SK-N-DZ (cell line): ENCODE results near the gene RITA1.
"Not testable (repeated sequence)": the region's sequence is repeated elsewhere in the genome, so short reads cannot be mapped to it uniquely, and the experiment has no call there.

Experiments
- DNase-seq: peaks from one replicate; pipeline ENCODE4 v3.0.0-alpha.2; 2015; ENCODE audit warnings: low spot score

RITA1 gene

GRCh38 chr12:113202300-113203075, 17.0 kb downstream of the RITA1 start:
- no peak for DNase-seq

DNA sequence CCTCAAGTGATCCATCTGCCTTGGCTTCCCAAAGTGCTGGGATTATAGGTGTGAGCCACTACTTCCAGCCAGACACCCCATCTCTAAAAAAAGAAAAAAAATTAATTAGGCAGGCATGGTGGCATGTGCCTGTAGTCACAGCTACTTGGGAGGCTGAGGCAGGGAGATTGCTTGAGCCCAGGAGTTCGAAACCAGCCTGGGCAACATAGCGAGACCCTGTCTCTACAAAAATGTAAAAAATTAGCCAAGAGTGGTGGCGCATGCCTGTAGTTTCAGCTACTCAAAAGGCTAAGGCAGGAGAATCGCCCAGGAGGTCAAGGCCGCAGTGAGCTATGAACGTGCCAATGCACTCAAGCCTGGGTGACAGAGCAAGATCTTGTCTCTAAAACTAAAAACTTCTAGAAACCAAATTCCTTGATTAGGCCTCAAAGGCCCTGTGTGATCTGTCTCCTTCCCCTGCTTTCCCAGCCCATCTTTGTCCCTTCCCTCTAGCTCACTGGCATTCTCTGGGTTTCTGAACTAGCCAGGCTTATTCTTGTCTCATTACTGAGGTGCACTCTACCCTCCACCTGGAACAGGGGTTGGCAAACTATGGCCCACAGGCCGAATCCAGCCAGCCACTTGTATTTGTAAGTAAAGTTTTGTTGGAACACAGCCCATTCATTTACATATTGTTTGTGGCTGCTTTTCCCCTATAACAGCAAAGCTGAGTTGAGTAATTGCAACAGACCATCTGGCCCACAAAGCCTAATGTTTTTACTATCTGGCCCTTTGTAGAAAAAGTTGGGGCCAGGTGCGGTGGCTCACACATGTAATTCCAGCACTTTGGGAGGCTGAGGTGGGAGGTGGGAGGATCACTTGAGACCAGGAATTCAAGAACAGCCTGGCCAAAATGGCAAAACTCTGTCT, 18.6 kb downstream of the RITA1 start:
- DNase-seq = no peak

- DNase-seq = no peak
These were observed 19.3 kb downstream of the RITA1 start for GRCh38 chr12:113204804-113205203.

DNA sequence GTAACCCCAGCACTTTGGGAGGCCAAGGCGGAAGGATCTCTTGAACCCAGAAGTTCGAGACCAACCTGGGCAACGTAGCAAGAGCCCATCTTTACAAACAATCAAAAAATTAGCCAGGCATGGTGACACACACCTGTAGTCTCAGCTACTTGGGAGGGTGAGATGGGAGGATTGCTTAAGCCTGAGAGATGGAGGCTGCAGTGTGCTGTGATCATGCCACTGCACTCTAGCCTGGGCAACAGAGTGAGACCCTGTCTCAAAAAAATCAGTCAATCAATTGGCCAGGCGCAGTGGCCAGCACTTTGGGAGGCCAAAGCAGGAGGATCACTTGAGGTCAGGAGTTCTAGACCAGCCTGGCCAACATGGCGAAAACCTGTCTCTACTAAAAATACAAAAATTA, 21.3 kb downstream of the RITA1 start:
- DNase-seq = not testable (repeated sequence)

DNA sequence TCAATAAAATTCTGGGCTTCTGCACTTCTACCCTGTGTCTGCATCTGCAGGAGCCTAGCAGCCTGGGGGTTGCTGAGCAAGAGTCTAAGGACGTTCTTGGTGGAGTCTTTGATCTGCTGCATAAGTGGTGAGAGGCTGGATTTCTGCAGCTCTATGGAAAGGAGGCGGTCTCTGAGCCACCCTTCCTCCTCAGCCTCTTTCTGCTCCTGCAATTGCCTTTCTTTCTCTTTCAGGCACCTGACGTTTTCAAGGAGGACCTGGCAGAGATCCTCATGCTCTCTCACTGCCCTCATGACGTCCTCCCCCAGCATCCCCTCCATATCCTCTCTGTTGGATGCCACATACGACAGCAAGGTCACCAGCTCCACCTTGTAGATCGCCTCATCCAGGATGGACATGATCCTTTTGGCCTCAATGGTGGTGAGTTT, 22.1 kb downstream of the RITA1 start:
- no peak for DNase-seq

GRCh38 chr12:113208041-113208934, 22.8 kb downstream of the RITA1 start:
- DNase-seq = no peak

- DNase-seq = no peak
These were observed 25.6 kb downstream of the RITA1 start for GRCh38 chr12:113211160-113211559.

- DNase-seq = no peak
These were observed 29.4 kb downstream of the RITA1 start for GRCh38 chr12:113214895-113215400.

DNA sequence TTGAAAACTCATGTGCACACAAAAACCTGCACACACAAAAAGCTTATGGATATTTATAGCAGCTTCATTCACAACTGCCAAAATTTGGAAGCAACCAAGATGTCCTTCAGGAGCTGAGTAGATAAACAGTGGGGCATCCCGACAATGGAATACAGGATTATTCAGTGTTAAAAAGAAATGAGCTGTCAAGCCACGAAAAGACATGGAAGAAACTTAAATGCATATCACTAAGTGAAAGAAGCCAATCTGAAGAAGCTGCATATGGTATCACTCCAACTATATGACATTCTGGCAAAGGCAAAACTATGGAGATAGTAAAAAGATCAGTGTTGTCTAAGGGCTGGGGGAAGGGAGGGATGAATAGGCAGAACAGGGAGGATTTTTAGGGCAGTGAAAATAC, 30.5 kb downstream of the RITA1 start:
- no peak for DNase-seq

- DNase-seq = no peak
These were observed 35.2 kb downstream of the RITA1 start for GRCh38 chr12:113220593-113221180.

DNA sequence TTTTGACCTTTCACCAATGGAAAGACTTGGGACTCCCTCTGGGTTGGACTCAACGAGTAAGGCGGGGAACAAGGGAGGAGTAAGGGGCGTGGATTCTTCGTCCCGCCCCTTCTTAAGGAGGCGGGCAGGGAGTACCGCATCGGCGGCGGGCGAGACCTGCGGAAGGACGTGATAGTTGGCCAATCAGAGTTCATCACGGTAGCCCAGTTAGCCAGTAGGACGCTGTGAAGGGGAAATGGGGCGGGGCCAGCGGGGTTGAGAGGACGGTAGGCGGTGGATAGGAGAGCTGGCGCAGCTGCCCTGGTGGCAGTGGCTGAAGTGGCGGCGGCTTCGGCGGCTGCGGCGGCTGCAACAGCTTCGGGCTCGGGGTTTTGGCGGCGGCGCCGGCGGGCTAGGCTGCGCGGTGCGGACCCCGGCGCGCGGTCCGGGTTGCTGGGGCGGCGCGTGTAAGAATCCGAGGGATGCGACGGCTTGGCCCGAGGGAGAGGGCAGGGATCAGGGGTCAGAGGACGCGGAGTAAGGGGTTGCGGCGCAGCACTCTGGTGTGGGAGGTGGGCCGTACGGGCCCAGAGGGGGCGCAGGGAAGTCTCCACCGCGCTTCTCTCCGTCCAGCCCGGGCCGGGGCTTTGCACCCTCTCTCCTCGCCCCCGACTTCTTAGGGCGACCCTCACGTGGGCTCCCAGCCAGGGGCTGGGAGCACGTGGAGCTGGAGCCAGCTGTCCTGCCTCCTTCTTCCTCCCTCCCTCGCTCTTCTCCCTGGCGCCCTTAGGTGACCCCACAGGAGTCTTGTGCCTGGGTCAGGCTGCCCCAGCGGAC, 35.9 kb downstream of the RITA1 start, which contains the start of gene TPCN1:
Gene TPCN1, plus strand, starts transcription at position 284 of the 816 bp plus-strand sequence. CDS start 5,389 bp downstream, outside the sequence.
- DNase-seq = peak; percentile 100

DNA sequence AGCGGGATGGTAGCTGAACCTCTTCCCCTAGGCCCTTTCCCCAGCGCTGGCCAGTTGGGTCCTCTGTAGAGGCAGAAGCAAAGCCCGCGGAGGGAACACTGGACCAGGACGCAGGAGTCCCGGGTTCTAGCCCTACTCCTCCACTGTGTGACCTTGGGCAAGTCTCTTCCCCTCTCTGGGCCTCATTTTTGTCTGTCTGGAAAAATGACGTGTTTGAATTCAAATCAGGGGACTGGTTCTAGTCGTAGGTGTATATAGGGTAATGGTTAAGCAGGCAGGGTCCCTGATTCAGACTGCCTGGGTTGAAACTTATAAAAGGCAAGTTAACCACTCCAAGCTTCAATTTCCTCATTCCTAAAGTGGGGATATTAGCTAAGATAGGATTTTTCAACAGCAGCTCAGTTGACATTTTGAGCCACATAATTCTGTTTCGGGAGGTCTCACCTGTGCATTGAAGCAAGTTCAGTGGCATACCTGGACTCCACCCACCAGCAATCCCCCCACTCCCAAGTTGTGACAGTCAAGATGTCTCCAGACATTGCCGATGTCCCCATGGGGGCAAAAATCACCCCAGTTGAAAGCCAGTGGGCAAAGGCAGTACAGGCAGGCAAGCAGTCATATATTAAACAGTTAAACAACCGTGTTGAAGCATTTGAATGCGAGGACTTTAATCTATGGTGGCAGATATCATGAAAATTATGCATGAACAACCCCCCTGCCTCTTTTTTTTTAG, 36.6 kb downstream of the RITA1 start:
- no peak for DNase-seq

DNA sequence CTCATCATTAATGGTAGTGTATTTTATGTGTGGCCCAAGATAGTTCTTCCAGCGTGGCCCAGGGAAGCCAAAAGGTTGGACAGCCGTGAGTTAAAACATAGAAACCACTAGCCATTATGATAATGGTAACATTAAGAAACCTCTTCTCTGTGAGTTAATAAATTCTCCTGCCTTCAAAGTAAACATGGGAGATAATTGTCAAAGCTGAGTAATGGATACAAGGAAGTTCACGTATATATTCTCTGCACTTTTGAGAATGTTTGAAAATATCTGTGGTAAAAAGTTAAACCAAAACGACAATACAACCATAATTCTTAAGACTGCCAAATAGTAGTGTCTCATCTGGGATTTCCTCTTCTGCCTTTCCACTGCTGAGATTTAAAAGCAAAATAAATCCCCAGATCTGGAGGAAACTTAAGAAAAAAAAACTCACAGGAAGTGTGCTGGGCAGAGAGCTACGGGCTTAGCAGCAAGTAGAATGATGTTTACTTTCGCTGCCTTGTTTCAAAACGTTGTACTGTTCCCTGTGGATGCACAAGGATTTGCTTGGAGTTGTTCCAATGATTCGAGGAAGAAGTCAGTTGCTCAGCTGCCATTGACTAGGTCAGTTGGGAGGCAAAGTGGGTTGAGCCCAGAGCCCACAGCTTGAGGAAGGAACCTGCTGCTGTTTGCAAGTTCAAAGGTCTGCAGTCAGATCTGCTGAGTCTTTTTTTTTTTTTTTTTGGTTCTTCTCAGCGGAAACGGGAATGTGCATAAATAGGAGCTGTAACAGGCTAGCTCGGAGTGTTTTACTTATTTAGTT, 37.4 kb downstream of the RITA1 start:
- DNase-seq = no peak

DNA sequence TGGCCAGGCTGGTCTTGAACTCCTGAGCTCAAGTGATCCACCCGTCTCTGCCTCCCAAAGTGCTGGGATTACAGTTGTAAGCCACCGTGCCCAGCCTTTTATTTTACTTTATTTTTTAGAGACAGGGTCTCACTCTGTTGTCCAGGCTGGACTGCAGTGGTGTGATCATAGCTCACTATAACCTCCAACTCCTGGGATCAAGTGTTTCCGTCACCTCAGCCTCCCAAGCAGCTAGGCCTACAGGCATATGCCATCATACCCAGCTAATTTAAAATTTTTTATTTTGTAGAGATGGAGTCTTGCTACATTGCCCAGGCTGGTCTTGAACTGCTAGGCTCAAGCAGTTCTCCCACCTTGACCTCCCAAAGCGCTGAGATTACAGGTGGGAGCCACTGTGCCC, 39.4 kb downstream of the RITA1 start:
- no peak for DNase-seq

DNA sequence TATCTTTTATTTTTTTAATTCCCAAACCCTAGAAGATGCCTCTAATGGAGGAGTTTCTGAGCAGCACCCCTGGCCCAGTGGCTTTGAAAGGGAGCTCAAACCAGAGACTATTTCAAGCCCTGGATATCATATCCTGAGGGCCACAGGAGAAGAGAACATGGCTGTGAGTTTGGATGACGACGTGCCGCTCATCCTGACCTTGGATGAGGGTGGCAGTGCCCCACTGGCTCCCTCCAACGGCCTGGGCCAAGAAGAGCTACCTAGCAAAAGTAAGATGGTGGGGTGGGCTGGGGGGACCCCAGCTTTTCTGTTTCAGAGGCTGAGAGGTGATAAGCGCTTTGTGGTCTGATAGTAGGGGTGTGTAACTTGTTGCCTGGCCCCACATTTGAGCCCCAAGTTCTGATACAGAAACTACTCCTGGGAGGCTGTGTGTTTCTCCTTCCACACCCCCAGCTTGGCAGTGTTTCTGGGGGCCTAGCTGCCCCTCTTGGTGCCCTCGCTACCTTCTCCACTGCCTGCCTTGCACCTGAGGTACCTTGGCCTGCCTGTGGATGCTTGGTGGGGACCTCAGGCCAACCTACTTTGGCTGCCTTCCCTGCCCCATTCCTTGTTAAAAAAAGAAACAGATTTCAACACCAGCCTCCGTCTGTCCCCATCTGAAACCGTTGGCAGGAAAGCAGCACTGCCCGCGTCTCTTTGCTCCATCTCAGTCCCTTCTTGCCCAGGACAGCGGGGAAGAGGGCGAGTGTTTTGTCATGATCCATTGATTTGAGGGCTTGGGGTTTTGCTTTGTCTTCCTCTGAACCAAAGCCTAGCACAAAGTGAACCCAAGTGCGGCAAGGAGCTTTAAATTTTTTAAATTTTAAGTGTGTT, 41.4 kb downstream of the RITA1 start:
- DNase-seq = no peak

- DNase-seq = no peak
These were observed 42.3 kb downstream of the RITA1 start for GRCh38 chr12:113227686-113228391.
